Mesenchymal stem cell (in vitro differentiated cells and primary cell): ENCODE results near the gene PRICKLE3.

Experiments used
- DNase-seq: peaks from one replicate; pipeline ENCODE4 v3.0.0-alpha.2; 2013
- H2AFZ ChIP-seq: one replicate; pipeline ENCODE4 v1.6.1; 2013; ENCODE audit warnings: low read depth, mild to moderate bottlenecking, control low read depth, inconsistent platforms, low read length, moderate library complexity
- H2AK5ac ChIP-seq: 2 replicates; pipeline ENCODE4 v1.6.1; 2013; ENCODE audit warnings: low read length, moderate library complexity, mild to moderate bottlenecking, inconsistent platforms; ENCODE audit not compliant: severe bottlenecking
- H2BK120ac ChIP-seq: one replicate; pipeline ENCODE4 v1.6.1; 2013; ENCODE audit warnings: low read depth, mild to moderate bottlenecking, inconsistent platforms, low read length, moderate library complexity
- H2BK12ac ChIP-seq, 2 experiments: one replicate each; pipeline ENCODE4 v1.6.1; 2013; ENCODE audit warnings: inconsistent platforms in 2 of 2, low read length in 2 of 2, mild to moderate bottlenecking in 2 of 2, moderate library complexity in 2 of 2, control low read depth in 1 of 2
- H2BK15ac ChIP-seq: one replicate; pipeline ENCODE4 v1.6.1; 2013; ENCODE audit warnings: mild to moderate bottlenecking, low read depth, inconsistent platforms; ENCODE audit not compliant: poor library complexity, severe bottlenecking
- H2BK5ac ChIP-seq: 2 replicates; pipeline ENCODE4 v1.6.1; 2013; ENCODE audit warnings: low read depth, mild to moderate bottlenecking, low read length, control low read depth, inconsistent platforms; ENCODE audit not compliant: poor library complexity, severe bottlenecking
- H3K14ac ChIP-seq, 2 experiments: one replicate each; pipeline ENCODE4 v1.6.1; 2013; ENCODE audit warnings: inconsistent platforms in 2 of 2, low read length in 2 of 2, control low read depth in 1 of 2, mild to moderate bottlenecking in 1 of 2, moderate library complexity in 1 of 2
- H3K18ac ChIP-seq, 2 experiments: one replicate each; pipeline ENCODE4 v1.6.1; 2013; ENCODE audit warnings: inconsistent platforms in 2 of 2, low read length in 2 of 2, control low read depth in 1 of 2, low read depth in 1 of 2, mild to moderate bottlenecking in 1 of 2
- H3K23ac ChIP-seq, 2 experiments: one replicate each; pipeline ENCODE4 v1.6.1; 2013; ENCODE audit warnings: inconsistent platforms in 2 of 2, low read length in 2 of 2, mild to moderate bottlenecking in 2 of 2, moderate library complexity in 2 of 2, control low read depth in 1 of 2
- H3K27ac ChIP-seq: 2 replicates; pipeline ENCODE4 v1.5.1; 2013; ENCODE audit warnings: mild to moderate bottlenecking, moderate library complexity, low read length, control low read depth, inconsistent platforms; ENCODE audit not compliant: poor library complexity, severe bottlenecking
- H3K27me3 ChIP-seq, 2 experiments: 2 replicates each; pipeline versions ENCODE4 v1.6.1 to v1.7.0; 2013; ENCODE audit warnings: low read length in 2 of 2, mild to moderate bottlenecking in 2 of 2, moderate library complexity in 2 of 2, control low read depth in 1 of 2, inconsistent platforms in 1 of 2; ENCODE audit not compliant: control insufficient read depth in 1 of 2, insufficient read depth in 1 of 2
- H3K36me3 ChIP-seq, 2 experiments: 2 replicates each; pipeline versions ENCODE4 v1.6.1 to v1.7.0; 2013; ENCODE audit warnings: low read length in 2 of 2, control low read depth in 1 of 2, inconsistent platforms in 1 of 2, low read depth in 1 of 2, mild to moderate bottlenecking in 1 of 2; ENCODE audit not compliant: insufficient read depth in 2 of 2, control insufficient read depth in 1 of 2
- H3K4ac ChIP-seq, 2 experiments: one replicate each; pipeline ENCODE4 v1.6.1; 2013; ENCODE audit warnings: inconsistent platforms in 2 of 2, low read length in 2 of 2, mild to moderate bottlenecking in 2 of 2, moderate library complexity in 2 of 2, control low read depth in 1 of 2, low read depth in 1 of 2
- H3K4me1 ChIP-seq: 2 replicates; pipeline ENCODE4 v1.6.1; 2013; ENCODE audit warnings: low read depth, low read length, control low read depth; ENCODE audit not compliant: control insufficient read depth, insufficient read depth
- H3K4me2 ChIP-seq: 2 replicates; pipeline ENCODE4 v1.6.1; 2013; ENCODE audit warnings: low read length, mild to moderate bottlenecking, inconsistent platforms; ENCODE audit not compliant: poor library complexity, severe bottlenecking
- H3K4me3 ChIP-seq, 2 experiments: 2 replicates each; pipeline versions ENCODE4 v1.5.1 to v1.7.0; 2013; ENCODE audit warnings: low read length in 2 of 2, mild to moderate bottlenecking in 2 of 2, control low read depth in 1 of 2, low read depth in 1 of 2; ENCODE audit not compliant: insufficient read depth in 1 of 2
- H3K79me1 ChIP-seq: replicated peaks from 2 replicates; pipeline ENCODE4 v1.6.1; 2013; ENCODE audit warnings: mild to moderate bottlenecking, control low read depth, low read length, inconsistent platforms; ENCODE audit not compliant: poor library complexity, severe bottlenecking
- H3K9ac ChIP-seq: 2 replicates; pipeline ENCODE4 v1.7.0; 2013; ENCODE audit warnings: mild to moderate bottlenecking, low read length, moderate library complexity
- H3K9me3 ChIP-seq: 2 replicates; pipeline ENCODE4 v1.7.0; 2013; ENCODE audit warnings: mild to moderate bottlenecking, low read length; ENCODE audit not compliant: control insufficient read depth
- H4K8ac ChIP-seq: one replicate; pipeline ENCODE4 v1.6.1; 2013; ENCODE audit warnings: inconsistent platforms, mild to moderate bottlenecking, low read length, moderate library complexity
- H4K91ac ChIP-seq: one replicate; pipeline ENCODE4 v1.6.1; 2013; ENCODE audit warnings: mild to moderate bottlenecking, low read length, inconsistent platforms
- WGBS: methylation state at CpG from one replicate; pipeline ENCODE4 v1.1.7; 2013; ENCODE audit warnings: mixed read lengths; 5-methylcytosine and 5-hydroxymethylcytosine counted together

Gene PRICKLE3

GRCh38 chrX:49177338-49177833 lies 8.8 kb downstream of the PRICKLE3 start:
- Histone ChIP-seq H2BK15ac (no peak overlapping the region), H3K23ac (no peak overlapping the region), H3K4me2 (no peak overlapping the region), H3K27me3 (no peaks in the 10 kb centered on the region), H2BK5ac (no peak overlapping the region), H4K91ac (no peak overlapping the region), H2AK5ac (no peak overlapping the region), H3K9me3 (no peaks in the 10 kb centered on the region), H3K9ac (no peak overlapping the region), H3K36me3 (peaks cover 20 to 63% of the 10 kb centered on the region in 2 experiments), H2AFZ (no peak overlapping the region), H2BK120ac (peak overlapping the region; percentile 3), H3K18ac (no peak overlapping the region), H4K8ac (no peak overlapping the region), H3K4me1 (peaks cover 5% of the 10 kb centered on the region), H3K4me3 (no peak overlapping the region), H2BK12ac (no peak overlapping the region), H3K27ac (no peak overlapping the region), H3K14ac (no peak overlapping the region), H3K4ac (no peak overlapping the region), H3K79me1 (peaks cover 4% of the 10 kb centered on the region)
- no peak for DNase-seq
- 100% methylated on average over 4 of the region's 4 CpGs for WGBS

GRCh38 chrX:49176421-49177326 lies 9.5 kb downstream of the PRICKLE3 start:
- no peak overlapping the region for H2AFZ ChIP-seq
- peaks cover 2% of the 10 kb centered on the region for H3K79me1 ChIP-seq
- 97% methylated on average over 21 of the region's 27 CpGs for WGBS
- no peak for DNase-seq
- H3K18ac ChIP-seq, result no peak overlapping the region
- no peak overlapping the region for H3K4me2 ChIP-seq
- H3K27me3 ChIP-seq, result no peaks in the 10 kb centered on the region
- H2BK5ac ChIP-seq, result no peak overlapping the region
- no peak overlapping the region for H4K8ac ChIP-seq
- H3K14ac ChIP-seq, result no peak overlapping the region
- H2BK15ac ChIP-seq, result no peak overlapping the region
- H3K4ac ChIP-seq, result no peak overlapping the region
- H2AK5ac ChIP-seq, result no peak overlapping the region
- no peak overlapping the region for H2BK12ac ChIP-seq
- H3K23ac ChIP-seq, result no peak overlapping the region
- H3K9ac ChIP-seq, result no peak overlapping the region
- H3K36me3 ChIP-seq, result peaks cover 20 to 61% of the 10 kb centered on the region in 2 experiments
- H3K4me1 ChIP-seq, result peaks cover 5% of the 10 kb centered on the region
- H3K27ac ChIP-seq, result no peak overlapping the region
- H3K4me3 ChIP-seq, result no peak overlapping the region
- H4K91ac ChIP-seq, result no peak overlapping the region
- peak overlapping the region; percentile 3 for H2BK120ac ChIP-seq
- H3K9me3 ChIP-seq, result no peaks in the 10 kb centered on the region

GRCh38 chrX:49175435-49176274 lies 10.5 kb downstream of the PRICKLE3 start:
- H2BK12ac ChIP-seq, result no peak overlapping the region
- WGBS, result 94% methylated on average over 32 of the region's 43 CpGs

GRCh38 chrX:49174723-49175122 lies 11.4 kb downstream of the PRICKLE3 start:
- no peak overlapping the region for H2BK120ac ChIP-seq
- no peak overlapping the region for H3K27ac ChIP-seq
- H3K79me1 ChIP-seq, result peaks cover 2% of the 10 kb centered on the region
- no peak overlapping the region for H4K91ac ChIP-seq
- H3K9me3 ChIP-seq, result no peaks in the 10 kb centered on the region
- WGBS, result no CpG with 5 or more reads among the region's 3 CpGs
- no peak overlapping the region for H3K18ac ChIP-seq
- DNase-seq, result no peak
- H3K4ac ChIP-seq, result no peak overlapping the region
- H3K4me1 ChIP-seq, result peaks cover 5% of the 10 kb centered on the region
- H3K4me2 ChIP-seq, result no peak overlapping the region
- no peak overlapping the region for H2AK5ac ChIP-seq
- H3K4me3 ChIP-seq, result no peak overlapping the region
- H3K14ac ChIP-seq, result no peak overlapping the region
- H4K8ac ChIP-seq, result no peak overlapping the region
- no peak overlapping the region for H3K9ac ChIP-seq
- no peak overlapping the region for H2AFZ ChIP-seq
- peaks cover 16 to 56% of the 10 kb centered on the region in 2 experiments for H3K36me3 ChIP-seq
- no peak overlapping the region for H2BK5ac ChIP-seq
- H2BK12ac ChIP-seq, result no peak overlapping the region
- H2BK15ac ChIP-seq, result no peak overlapping the region
- H3K23ac ChIP-seq, result no peak overlapping the region
- H3K27me3 ChIP-seq, result no peaks in the 10 kb centered on the region

More at GRCh38 chrX:49175435-49176274, 10.5 kb downstream of the PRICKLE3 start:
- H3K23ac ChIP-seq, result no peak overlapping the region
- no peak overlapping the region for H3K14ac ChIP-seq
- no peak overlapping the region for H3K4ac ChIP-seq
- no peak overlapping the region for H2BK15ac ChIP-seq
- no peak overlapping the region for H4K91ac ChIP-seq
- H3K9me3 ChIP-seq, result no peaks in the 10 kb centered on the region
- H2AFZ ChIP-seq, result no peak overlapping the region
- no peak overlapping the region for H3K9ac ChIP-seq
- no peaks in the 10 kb centered on the region for H3K27me3 ChIP-seq
- no peak for DNase-seq
- H3K4me3 ChIP-seq, result no peak overlapping the region
- no peak overlapping the region for H3K18ac ChIP-seq
- no peak overlapping the region for H2AK5ac ChIP-seq
- H3K4me2 ChIP-seq, result no peak overlapping the region
- no peak overlapping the region for H2BK5ac ChIP-seq
- no peak overlapping the region for H2BK120ac ChIP-seq
- H3K36me3 ChIP-seq, result peaks cover 20 to 59% of the 10 kb centered on the region in 2 experiments
- peaks cover 5% of the 10 kb centered on the region for H3K4me1 ChIP-seq
- no peak overlapping the region for H4K8ac ChIP-seq
- H3K79me1 ChIP-seq, result peaks cover 2% of the 10 kb centered on the region
- no peak overlapping the region for H3K27ac ChIP-seq
